CD4-positive, alpha-beta T cell (primary cell): Measurements from ENCODE around the gene ATP5F1D. TPM values are rescaled to one million over a fixed set of nuclear protein-coding genes. Genes with fewer than 3 reads are reported as not detected.

Source experiments
- ATAC-seq: fragments of 200-7000 bp; cut with Tn5 transposase; one replicate; pipeline ENCODE4 v1.10.0; 2022; ENCODE audit warnings: mild to moderate bottlenecking; ENCODE audit not compliant: poor library complexity
- CTCF ChIA-PET: fragments of 350-600 bp; sonication (Branson Sonifier 250); formaldehyde crosslinking; loops from one replicate; lab custom pipeline; 2021; ENCODE audit warnings: antibody characterized with exemption, inconsistent platforms; lab: Charles Lee
- POLR2A ChIA-PET: fragments of 350-600 bp; sonication (Branson Sonifier 250); formaldehyde crosslinking; loops from one replicate; lab custom pipeline; 2021; ENCODE audit warnings: antibody characterized with exemption, inconsistent platforms; lab: Charles Lee
- DNase-seq, 14 experiments: peaks; one replicate each; pipeline ENCODE4 v3.0.0-alpha.2; 2013 to 2020; ENCODE audit warnings: mixed read lengths in 2 of 14
- H3K27ac ChIP-seq, 2 donors: one replicate each; pipeline versions ENCODE4 v1.5.1 to v1.7.0; 2013; ENCODE audit warnings: low read length in 2 of 2, low read depth in 1 of 2, mild to moderate bottlenecking in 1 of 2
- H3K27me3 ChIP-seq, 2 experiments: 1 replicate in 1 of 2; 2 replicates in 1 of 2; pipeline versions ENCODE4 v1.6.1 to v1.7.0; 2013; ENCODE audit warnings: low read length in 2 of 2, control low read depth in 1 of 2, mild to moderate bottlenecking in 1 of 2, moderate library complexity in 1 of 2; ENCODE audit not compliant: insufficient read depth in 2 of 2, control insufficient read depth in 1 of 2
- H3K36me3 ChIP-seq: one replicate; pipeline ENCODE4 v1.6.1; 2013; ENCODE audit warnings: low read length, control low read depth; ENCODE audit not compliant: insufficient read depth
- H3K4me1 ChIP-seq: one replicate; pipeline ENCODE4 v1.6.1; 2013; ENCODE audit warnings: low read length, control low read depth; ENCODE audit not compliant: insufficient read depth
- H3K4me3 ChIP-seq: one replicate; pipeline ENCODE4 v1.5.1; 2013; ENCODE audit warnings: mild to moderate bottlenecking, low read length, moderate library complexity
- H3K9me3 ChIP-seq, 2 experiments: 1 replicate in 1 of 2; 2 replicates in 1 of 2; pipeline versions ENCODE4 v1.6.1 to v1.7.0; 2013; ENCODE audit warnings: low read length in 2 of 2, mild to moderate bottlenecking in 2 of 2, control low read depth in 1 of 2, moderate library complexity in 1 of 2; ENCODE audit not compliant: control insufficient read depth in 1 of 2, insufficient read depth in 1 of 2
- H3K27ac Mint-ChIP-seq: one replicate; pipeline ENCODE4 v1.8.0; 2020; ENCODE audit warnings: mixed read lengths
- H3K27me3 Mint-ChIP-seq: one replicate; pipeline ENCODE4 v1.8.0; 2021; ENCODE audit warnings: mixed read lengths
- H3K36me3 Mint-ChIP-seq: one replicate; pipeline ENCODE4 v1.8.0; 2021; ENCODE audit warnings: low read depth, mixed read lengths
- H3K4me1 Mint-ChIP-seq: one replicate; pipeline ENCODE4 v1.8.0; 2021; ENCODE audit warnings: low read depth, mixed read lengths
- H3K4me3 Mint-ChIP-seq: one replicate; pipeline ENCODE4 v1.8.0; 2020; ENCODE audit warnings: mild to moderate bottlenecking, mixed read lengths
- H3K9me3 Mint-ChIP-seq: one replicate; pipeline ENCODE4 v1.8.0; 2020; ENCODE audit warnings: mixed read lengths
- CTCF ChIP-seq: fragments of 200-600 bp; IDR thresholded peaks from one replicate; pipeline ENCODE4 v1.8.0; 2022; ENCODE audit warnings: antibody characterized with exemption, mild to moderate bottlenecking
- intact Hi-C, 2 experiments: fragments of 100-400 bp; cut with DNase I in 1 of 2; cut with micrococcal nuclease in 1 of 2; formaldehyde crosslinking; loops; one replicate each; pipeline versions ENCODE4 v1.15.1 to v1.9.0; 2023 to 2025; cut with DNase I, micrococcal nuclease
- total RNA-seq, 174 experiments: library from RNA in 2 of 174; stranded (reverse) in 2 of 174; gene quantifications; one replicate each; pipeline ENCODE4 v1.2.3 and lab custom pipeline; 2021 to 2026

ATP5F1D gene
- total RNA-seq, 2 experiments from 2014 or later: 77.6 to 92.6 TPM

DNA sequence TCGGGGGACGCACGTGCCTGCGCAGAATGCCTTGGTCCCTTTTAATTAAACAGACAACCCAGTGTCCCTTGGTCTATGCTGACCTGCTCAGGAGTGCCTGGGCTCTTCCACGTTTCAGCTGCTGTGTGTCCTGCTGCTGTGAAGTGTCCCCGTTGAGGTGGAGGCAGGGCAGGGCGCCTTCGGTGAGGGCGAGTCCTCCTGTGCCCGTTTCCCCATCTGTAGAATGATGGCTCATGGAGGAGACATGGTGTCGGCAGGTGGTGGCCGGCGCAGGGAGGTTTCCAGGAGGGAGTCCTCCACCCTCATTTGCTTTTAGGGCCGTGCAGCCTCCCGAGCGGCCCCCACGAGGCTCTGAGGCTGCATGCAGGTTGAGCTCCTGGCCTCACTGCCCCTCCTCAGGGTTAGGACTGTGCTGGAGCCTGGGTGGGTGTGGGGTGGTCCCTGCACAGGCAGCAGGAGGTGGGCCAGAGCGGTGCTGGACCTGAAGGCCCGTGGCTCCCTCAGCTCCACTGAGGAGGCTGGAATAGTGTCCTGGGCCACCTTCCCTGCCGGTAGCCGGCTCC, 27.2 kb upstream of the ATP5F1D start:
- H3K4me1 Mint-ChIP-seq: peaks cover 22% of the 10 kb centered on the region
- DNase-seq: no peak

DNA sequence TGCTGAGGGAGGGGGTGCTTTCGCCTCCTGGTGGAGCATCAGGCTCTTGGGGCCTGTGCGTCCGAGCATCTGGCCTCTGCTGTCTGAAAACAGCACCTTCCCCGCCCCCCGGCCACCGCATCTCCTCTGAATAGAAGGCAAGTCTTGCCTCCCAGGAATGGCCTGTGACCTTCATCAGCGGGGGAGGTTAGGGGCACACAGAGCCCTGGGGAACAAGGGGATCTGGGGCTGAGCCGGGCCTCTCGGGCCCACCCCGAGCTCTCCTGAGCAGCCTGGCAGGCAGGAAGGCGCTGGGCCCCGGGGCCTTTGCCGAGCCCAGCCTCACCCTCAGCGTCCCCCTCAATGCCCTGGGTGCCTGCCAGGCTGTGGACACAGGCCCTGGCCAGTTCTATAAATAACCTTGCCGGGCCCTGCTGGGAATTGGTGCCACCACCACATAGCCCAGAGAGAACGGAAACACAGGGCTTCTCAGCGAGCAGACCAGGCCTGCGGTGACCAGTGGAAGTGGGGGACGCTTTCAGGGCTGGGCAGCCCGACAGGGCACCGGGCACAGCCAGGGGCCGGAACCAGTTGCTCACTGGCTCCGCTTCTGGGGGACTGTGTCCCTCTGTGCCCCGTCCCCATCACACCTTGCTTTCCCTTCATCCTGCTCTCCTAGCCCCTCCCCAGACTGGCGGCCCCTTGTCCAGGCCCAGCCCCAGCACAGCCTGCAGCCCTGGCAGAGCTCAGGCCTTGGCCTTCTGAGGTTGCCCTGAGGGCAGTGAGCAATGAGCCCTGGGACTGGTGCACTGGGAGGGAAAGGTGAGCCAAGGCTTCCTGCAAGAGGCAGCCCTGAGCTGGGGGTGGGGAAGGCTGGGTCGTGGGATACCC, 26.5 kb upstream of the ATP5F1D start:
- no peak overlapping the region for H3K4me3 ChIP-seq

More for the DNA sequence above, 27.2 kb upstream of the ATP5F1D start:
- ATAC-seq: no peak
- Mint-ChIP-seq H3K36me3 (peaks cover 19% of the 10 kb centered on the region), H3K4me3 (peak overlapping the region; percentile 85), H3K27me3 (no peaks in the 10 kb centered on the region), H3K27ac (peak overlapping the region; percentile 90), H3K9me3 (no peaks in the 10 kb centered on the region)
- H3K36me3 ChIP-seq: peaks cover 22% of the 10 kb centered on the region
- H3K9me3 ChIP-seq: no peaks in the 10 kb centered on the region
- ChIA-PET CTCF (interaction anchor here (1.0 to 1.7 kb wide), 2 partner anchors 11 to 30 kb away, joined by 3 to 7 read pairs; no protein-coding TSS in a partner anchor), POLR2A (interaction anchor here (1.9 kb wide), 1 partner anchor 55 kb away, joined by 13 read pairs; the partner anchor contains the start of gene CIRBP)
- intact Hi-C loops: no loop called here
- TF ChIP-seq CTCF: no peak
- peaks cover 47% of the 10 kb centered on the region for H3K4me1 ChIP-seq
- H3K27ac ChIP-seq: peak overlapping the region in 1 of 2 donors; percentile 80
- no peaks in the 10 kb centered on the region for H3K27me3 ChIP-seq
- peak overlapping the region; percentile 26 for H3K4me3 ChIP-seq

More for the DNA sequence above, 26.5 kb upstream of the ATP5F1D start:
- no peak overlapping the region for H3K27ac ChIP-seq
- peaks cover 22% of the 10 kb centered on the region for H3K36me3 ChIP-seq
- Mint-ChIP-seq H3K36me3 (peaks cover 19% of the 10 kb centered on the region), H3K9me3 (no peaks in the 10 kb centered on the region), H3K4me3 (no peak overlapping the region), H3K27me3 (no peaks in the 10 kb centered on the region), H3K27ac (no peak overlapping the region), H3K4me1 (peaks cover 18% of the 10 kb centered on the region)
- ChIA-PET CTCF (interaction anchor here (1.7 kb wide), 1 partner anchor 29 kb away, joined by 7 read pairs; no protein-coding TSS in a partner anchor), POLR2A (interaction anchor here (0.9 to 1.9 kb wide), 2 partner anchors 8 to 54 kb away, joined by 3 to 13 read pairs; partner anchors contain the start of gene CIRBP)
- peaks cover 40% of the 10 kb centered on the region for H3K4me1 ChIP-seq
- intact Hi-C loops: no loop called here
- no peaks in the 10 kb centered on the region for H3K27me3 ChIP-seq
- ATAC-seq (no peak), DNase-seq (no peak)
- no peak for TF ChIP-seq CTCF
- no peaks in the 10 kb centered on the region for H3K9me3 ChIP-seq
